WTC11 (cell line): ENCODE results near the gene ZNF620.

ENCODE experiments used
- ELF4 ChIP-seq: sonication (generic); formaldehyde crosslinking; IDR thresholded peaks from 2 replicates; pipeline ENCODE4 v1.8.1; 2022; ENCODE audit warnings: low read depth, mild to moderate bottlenecking, moderate library complexity, missing genetic modification reagents
- GABPB1 ChIP-seq: sonication (generic); formaldehyde crosslinking; IDR thresholded peaks from 2 replicates; pipeline ENCODE4 v1.8.1; 2023; ENCODE audit warnings: mild to moderate bottlenecking, missing genetic modification reagents
- JUN ChIP-seq: sonication (generic); formaldehyde crosslinking; IDR thresholded peaks from 2 replicates; pipeline ENCODE4 v1.8.0; 2023; ENCODE audit warnings: mild to moderate bottlenecking, missing genetic modification reagents
- MYBL2 ChIP-seq: sonication (generic); formaldehyde crosslinking; IDR thresholded peaks from 2 replicates; pipeline ENCODE4 v1.8.1; 2023; ENCODE audit warnings: mild to moderate bottlenecking, moderate library complexity, missing genetic modification reagents
- TF ChIP-seq, protein P1 (sequence below): fragments of 200-600 bp; IDR thresholded peaks from 2 replicates; pipeline ENCODE4 v1.8.0; 2022; ENCODE audit warnings: antibody characterized with exemption
- TF ChIP-seq, protein P2 (sequence below): sonication (generic); formaldehyde crosslinking; IDR thresholded peaks from 2 replicates; pipeline ENCODE4 v1.8.0; 2022; ENCODE audit warnings: mild to moderate bottlenecking, missing genetic modification reagents
- TF ChIP-seq, protein P3 (sequence below): sonication (generic); formaldehyde crosslinking; IDR thresholded peaks from 2 replicates; pipeline ENCODE4 v1.8.1; 2022; ENCODE audit warnings: low read depth, mild to moderate bottlenecking, moderate library complexity, missing genetic modification reagents, borderline replicate concordance
- TF ChIP-seq, protein P4 (sequence below): sonication (generic); formaldehyde crosslinking; conservative IDR thresholded peaks from 2 replicates; pipeline ENCODE4 v1.8.1; 2023; ENCODE audit warnings: mild to moderate bottlenecking, low read depth, missing genetic modification reagents, moderate library complexity
- TF ChIP-seq, protein P5 (sequence below): fragments of 250-450 bp; sonication (Bioruptor Pico); IDR thresholded peaks from 2 replicates; pipeline ENCODE4 v1.9.0; 2021; ENCODE audit warnings: moderate library complexity, mild to moderate bottlenecking, inconsistent platforms, borderline replicate concordance
- TF ChIP-seq, protein P6 (sequence below): sonication (generic); formaldehyde crosslinking; IDR thresholded peaks from 2 replicates; pipeline ENCODE4 v1.8.1; 2022; ENCODE audit warnings: low read depth, missing genetic modification reagents, borderline replicate concordance
- TF ChIP-seq, protein P7 (sequence below): sonication (generic); formaldehyde crosslinking; conservative IDR thresholded peaks from 2 replicates; pipeline ENCODE4 v1.8.1; 2022; ENCODE audit warnings: mild to moderate bottlenecking, missing genetic modification reagents
- TF ChIP-seq, protein P8 (sequence below): sonication (generic); formaldehyde crosslinking; IDR thresholded peaks from 2 replicates; pipeline ENCODE4 v1.8.1; 2022; ENCODE audit warnings: mild to moderate bottlenecking, missing genetic modification reagents, moderate library complexity, borderline replicate concordance

DNA sequence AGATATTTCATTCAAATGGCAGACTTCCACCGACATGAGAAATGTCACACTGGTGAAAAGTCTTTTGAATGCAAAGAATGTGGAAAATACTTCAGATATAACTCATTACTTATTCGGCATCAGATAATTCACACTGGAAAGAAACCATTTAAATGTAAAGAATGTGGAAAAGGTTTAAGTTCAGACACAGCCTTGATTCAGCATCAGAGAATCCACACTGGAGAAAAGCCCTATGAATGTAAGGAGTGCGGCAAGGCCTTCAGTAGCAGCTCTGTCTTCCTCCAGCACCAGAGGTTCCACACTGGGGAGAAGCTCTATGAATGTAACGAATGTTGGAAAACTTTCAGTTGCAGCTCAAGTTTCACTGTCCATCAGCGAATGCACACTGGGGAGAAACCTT, 10.4 kb downstream of the ZNF620 start:
- TF ChIP-seq, protein P1, sequence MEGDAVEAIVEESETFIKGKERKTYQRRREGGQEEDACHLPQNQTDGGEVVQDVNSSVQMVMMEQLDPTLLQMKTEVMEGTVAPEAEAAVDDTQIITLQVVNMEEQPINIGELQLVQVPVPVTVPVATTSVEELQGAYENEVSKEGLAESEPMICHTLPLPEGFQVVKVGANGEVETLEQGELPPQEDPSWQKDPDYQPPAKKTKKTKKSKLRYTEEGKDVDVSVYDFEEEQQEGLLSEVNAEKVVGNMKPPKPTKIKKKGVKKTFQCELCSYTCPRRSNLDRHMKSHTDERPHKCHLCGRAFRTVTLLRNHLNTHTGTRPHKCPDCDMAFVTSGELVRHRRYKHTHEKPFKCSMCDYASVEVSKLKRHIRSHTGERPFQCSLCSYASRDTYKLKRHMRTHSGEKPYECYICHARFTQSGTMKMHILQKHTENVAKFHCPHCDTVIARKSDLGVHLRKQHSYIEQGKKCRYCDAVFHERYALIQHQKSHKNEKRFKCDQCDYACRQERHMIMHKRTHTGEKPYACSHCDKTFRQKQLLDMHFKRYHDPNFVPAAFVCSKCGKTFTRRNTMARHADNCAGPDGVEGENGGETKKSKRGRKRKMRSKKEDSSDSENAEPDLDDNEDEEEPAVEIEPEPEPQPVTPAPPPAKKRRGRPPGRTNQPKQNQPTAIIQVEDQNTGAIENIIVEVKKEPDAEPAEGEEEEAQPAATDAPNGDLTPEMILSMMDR, result no peak
- TF ChIP-seq, protein P2, sequence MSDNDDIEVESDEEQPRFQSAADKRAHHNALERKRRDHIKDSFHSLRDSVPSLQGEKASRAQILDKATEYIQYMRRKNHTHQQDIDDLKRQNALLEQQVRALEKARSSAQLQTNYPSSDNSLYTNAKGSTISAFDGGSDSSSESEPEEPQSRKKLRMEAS, result no peak
- no peak for TF ChIP-seq MYBL2
- TF ChIP-seq, protein P3, sequence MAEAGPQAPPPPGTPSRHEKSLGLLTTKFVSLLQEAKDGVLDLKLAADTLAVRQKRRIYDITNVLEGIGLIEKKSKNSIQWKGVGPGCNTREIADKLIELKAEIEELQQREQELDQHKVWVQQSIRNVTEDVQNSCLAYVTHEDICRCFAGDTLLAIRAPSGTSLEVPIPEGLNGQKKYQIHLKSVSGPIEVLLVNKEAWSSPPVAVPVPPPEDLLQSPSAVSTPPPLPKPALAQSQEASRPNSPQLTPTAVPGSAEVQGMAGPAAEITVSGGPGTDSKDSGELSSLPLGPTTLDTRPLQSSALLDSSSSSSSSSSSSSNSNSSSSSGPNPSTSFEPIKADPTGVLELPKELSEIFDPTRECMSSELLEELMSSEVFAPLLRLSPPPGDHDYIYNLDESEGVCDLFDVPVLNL (CRISPR knock-in tag), result no peak
- no peak for TF ChIP-seq JUN
- TF ChIP-seq, protein P4, sequence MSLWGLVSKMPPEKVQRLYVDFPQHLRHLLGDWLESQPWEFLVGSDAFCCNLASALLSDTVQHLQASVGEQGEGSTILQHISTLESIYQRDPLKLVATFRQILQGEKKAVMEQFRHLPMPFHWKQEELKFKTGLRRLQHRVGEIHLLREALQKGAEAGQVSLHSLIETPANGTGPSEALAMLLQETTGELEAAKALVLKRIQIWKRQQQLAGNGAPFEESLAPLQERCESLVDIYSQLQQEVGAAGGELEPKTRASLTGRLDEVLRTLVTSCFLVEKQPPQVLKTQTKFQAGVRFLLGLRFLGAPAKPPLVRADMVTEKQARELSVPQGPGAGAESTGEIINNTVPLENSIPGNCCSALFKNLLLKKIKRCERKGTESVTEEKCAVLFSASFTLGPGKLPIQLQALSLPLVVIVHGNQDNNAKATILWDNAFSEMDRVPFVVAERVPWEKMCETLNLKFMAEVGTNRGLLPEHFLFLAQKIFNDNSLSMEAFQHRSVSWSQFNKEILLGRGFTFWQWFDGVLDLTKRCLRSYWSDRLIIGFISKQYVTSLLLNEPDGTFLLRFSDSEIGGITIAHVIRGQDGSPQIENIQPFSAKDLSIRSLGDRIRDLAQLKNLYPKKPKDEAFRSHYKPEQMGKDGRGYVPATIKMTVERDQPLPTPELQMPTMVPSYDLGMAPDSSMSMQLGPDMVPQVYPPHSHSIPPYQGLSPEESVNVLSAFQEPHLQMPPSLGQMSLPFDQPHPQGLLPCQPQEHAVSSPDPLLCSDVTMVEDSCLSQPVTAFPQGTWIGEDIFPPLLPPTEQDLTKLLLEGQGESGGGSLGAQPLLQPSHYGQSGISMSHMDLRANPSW (CRISPR knock-in tag), result no peak
- no peak for TF ChIP-seq ELF4
- TF ChIP-seq GABPB1 (CRISPR knock-in tag), result no peak
- TF ChIP-seq, protein P5, sequence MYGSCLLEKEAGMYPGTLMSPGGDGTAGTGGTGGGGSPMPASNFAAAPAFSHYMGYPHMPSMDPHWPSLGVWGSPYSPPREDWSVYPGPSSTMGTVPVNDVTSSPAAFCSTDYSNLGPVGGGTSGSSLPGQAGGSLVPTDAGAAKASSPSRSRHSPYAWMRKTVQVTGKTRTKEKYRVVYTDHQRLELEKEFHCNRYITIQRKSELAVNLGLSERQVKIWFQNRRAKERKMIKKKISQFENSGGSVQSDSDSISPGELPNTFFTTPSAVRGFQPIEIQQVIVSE, result no peak
- TF ChIP-seq, protein P6, sequence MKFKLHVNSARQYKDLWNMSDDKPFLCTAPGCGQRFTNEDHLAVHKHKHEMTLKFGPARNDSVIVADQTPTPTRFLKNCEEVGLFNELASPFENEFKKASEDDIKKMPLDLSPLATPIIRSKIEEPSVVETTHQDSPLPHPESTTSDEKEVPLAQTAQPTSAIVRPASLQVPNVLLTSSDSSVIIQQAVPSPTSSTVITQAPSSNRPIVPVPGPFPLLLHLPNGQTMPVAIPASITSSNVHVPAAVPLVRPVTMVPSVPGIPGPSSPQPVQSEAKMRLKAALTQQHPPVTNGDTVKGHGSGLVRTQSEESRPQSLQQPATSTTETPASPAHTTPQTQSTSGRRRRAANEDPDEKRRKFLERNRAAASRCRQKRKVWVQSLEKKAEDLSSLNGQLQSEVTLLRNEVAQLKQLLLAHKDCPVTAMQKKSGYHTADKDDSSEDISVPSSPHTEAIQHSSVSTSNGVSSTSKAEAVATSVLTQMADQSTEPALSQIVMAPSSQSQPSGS (CRISPR knock-in tag), result no peak
- TF ChIP-seq, protein P7, sequence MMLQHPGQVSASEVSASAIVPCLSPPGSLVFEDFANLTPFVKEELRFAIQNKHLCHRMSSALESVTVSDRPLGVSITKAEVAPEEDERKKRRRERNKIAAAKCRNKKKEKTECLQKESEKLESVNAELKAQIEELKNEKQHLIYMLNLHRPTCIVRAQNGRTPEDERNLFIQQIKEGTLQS, result no peak
- TF ChIP-seq, protein P8, sequence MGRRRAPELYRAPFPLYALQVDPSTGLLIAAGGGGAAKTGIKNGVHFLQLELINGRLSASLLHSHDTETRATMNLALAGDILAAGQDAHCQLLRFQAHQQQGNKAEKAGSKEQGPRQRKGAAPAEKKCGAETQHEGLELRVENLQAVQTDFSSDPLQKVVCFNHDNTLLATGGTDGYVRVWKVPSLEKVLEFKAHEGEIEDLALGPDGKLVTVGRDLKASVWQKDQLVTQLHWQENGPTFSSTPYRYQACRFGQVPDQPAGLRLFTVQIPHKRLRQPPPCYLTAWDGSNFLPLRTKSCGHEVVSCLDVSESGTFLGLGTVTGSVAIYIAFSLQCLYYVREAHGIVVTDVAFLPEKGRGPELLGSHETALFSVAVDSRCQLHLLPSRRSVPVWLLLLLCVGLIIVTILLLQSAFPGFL (CRISPR knock-in tag), result no peak
